Uterus (tissue), 2 donors: ENCODE results near the gene PSMC6.

Experiments
- CTCF ChIP-seq, 4 experiments: fragments of 200-600 bp in 2 of 4; fragments of 450-650 bp in 2 of 4; sonication (generic) in 2 of 4; IDR thresholded peaks; one replicate each; pipeline ENCODE4 v1.5.1; 2016 to 2019; ENCODE audit warnings: antibody characterized with exemption in 4 of 4, mild to moderate bottlenecking in 2 of 4, moderate library complexity in 1 of 4
- POLR2A ChIP-seq, 2 donors: fragments of 450-650 bp; IDR thresholded peaks; one replicate each; pipeline ENCODE4 v1.6.1; 2016; ENCODE audit warnings: antibody characterized with exemption in 2 of 2, mild to moderate bottlenecking in 1 of 2, moderate library complexity in 1 of 2

GRCh38 chr14:52683985-52684520 lies 22.9 kb upstream of the PSMC6 start:
- TF ChIP-seq CTCF (IDR thresholded peaks at IDR 0.05) = no peak
- no peak for TF ChIP-seq POLR2A (IDR thresholded peaks at IDR 0.05)
